AG04450 (cell line): Measurements from ENCODE around the gene ZNF668. TPM values are rescaled to one million over a fixed set of nuclear protein-coding genes. Genes with fewer than 3 reads are reported as not detected.

Experiments
- CTCF ChIA-PET: fragments of 300-600, 350-600 bp; formaldehyde crosslinking; extraction: SDS; loops from one replicate; lab custom pipeline; 2022; ENCODE audit warnings: antibody characterized with exemption, inconsistent platforms; lab: Charles Lee
- POLR2A ChIA-PET: fragments of 350-600 bp; formaldehyde crosslinking; extraction: SDS; loops from one replicate; lab custom pipeline; 2021; ENCODE audit warnings: antibody characterized with exemption, inconsistent platforms; lab: Yijun Ruan, JAX
- DNase-seq: peaks from one replicate; pipeline ENCODE4 v3.0.0-alpha.2; 2011; ENCODE audit warnings: low read depth, low spot score
- H3K27ac ChIP-seq: one replicate; pipeline ENCODE4 v1.5.1; 2012; ENCODE audit warnings: low read depth, low read length, control low read depth
- H3K27me3 ChIP-seq: one replicate; pipeline ENCODE4 v1.6.0; 2012; ENCODE audit warnings: low read length; ENCODE audit not compliant: control insufficient read depth, insufficient read depth
- H3K4me3 ChIP-seq: 2 replicates; pipeline ENCODE4 v1.5.1; 2011; ENCODE audit warnings: mild to moderate bottlenecking, low read depth, low read length, control low read depth
- H3K9me3 ChIP-seq: 2 replicates; pipeline ENCODE4 v1.5.1; 2012; ENCODE audit warnings: low read length; ENCODE audit not compliant: control insufficient read depth, insufficient read depth
- polyA plus RNA-seq: library from polyadenylated mRNA; depleted of rRNA; stranded (reverse); fragments of >200 nt; gene quantifications from 2 replicates; pipeline ENCODE4 v1.2.3, GENCODE V29; 2011
- TF ChIP-seq, protein P1 (sequence below): IDR thresholded peaks from 2 replicates; pipeline ENCODE4 v1.5.1; 2011; ENCODE audit warnings: low read depth, low read length, control low read depth, inconsistent platforms

ZNF668 gene
- polyA plus RNA-seq, 1 experiment = 5.9 TPM

DNA sequence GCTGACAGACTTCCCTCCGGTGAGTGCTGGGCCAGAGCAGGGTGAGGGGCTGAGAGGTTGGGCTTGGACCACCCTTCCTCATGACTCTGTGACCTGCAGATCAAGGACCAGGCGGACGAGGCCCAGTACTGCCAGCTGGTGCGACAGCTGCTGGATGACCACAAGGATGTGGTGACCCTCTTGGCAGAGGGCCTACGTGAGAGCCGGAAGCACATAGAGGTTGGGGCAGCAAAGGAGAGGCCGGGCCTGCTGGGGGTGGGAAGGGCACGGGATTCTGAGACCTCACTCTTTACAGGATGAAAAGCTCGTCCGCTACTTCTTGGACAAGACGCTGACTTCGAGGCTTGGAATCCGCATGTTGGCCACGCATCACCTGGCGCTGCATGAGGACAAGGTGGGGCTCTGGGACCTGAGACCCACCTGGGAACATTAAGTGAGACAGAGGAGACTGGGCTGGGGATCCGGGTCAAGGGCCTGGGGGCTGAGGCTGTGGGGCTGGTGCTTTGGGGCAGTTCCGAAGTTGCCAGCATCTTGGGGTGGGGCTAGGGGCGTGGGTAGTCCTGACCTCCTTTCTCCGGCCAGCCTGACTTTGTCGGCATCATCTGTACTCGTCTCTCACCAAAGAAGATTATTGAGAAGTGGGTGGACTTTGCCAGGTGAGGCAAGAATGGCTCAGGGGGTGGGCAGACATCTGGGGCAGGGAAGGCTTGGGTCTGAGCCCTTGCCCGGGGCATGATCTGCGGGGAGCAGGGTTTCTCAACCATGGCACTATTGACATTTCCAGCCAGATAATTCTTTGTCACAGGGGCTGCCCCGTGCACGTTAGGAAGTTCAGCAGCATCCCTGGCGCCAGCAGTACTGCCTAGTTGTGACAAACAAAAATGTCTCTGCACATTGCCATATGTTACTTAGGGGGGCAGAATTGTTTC is 36.3 kb upstream of the ZNF668 start:
- POLR2A ChIA-PET = no interaction called here
- Histone ChIP-seq H3K27ac (no peak overlapping the region), H3K27me3 (no peaks in the 10 kb centered on the region), H3K4me3 (no peak overlapping the region), H3K9me3 (no peaks in the 10 kb centered on the region)
- CTCF ChIA-PET = interaction anchor here (1.1 to 1.6 kb wide), 2 partner anchors 31 to 32 kb away, joined by 4 to 5 read pairs; no protein-coding TSS in a partner anchor
- TF ChIP-seq, protein P1, sequence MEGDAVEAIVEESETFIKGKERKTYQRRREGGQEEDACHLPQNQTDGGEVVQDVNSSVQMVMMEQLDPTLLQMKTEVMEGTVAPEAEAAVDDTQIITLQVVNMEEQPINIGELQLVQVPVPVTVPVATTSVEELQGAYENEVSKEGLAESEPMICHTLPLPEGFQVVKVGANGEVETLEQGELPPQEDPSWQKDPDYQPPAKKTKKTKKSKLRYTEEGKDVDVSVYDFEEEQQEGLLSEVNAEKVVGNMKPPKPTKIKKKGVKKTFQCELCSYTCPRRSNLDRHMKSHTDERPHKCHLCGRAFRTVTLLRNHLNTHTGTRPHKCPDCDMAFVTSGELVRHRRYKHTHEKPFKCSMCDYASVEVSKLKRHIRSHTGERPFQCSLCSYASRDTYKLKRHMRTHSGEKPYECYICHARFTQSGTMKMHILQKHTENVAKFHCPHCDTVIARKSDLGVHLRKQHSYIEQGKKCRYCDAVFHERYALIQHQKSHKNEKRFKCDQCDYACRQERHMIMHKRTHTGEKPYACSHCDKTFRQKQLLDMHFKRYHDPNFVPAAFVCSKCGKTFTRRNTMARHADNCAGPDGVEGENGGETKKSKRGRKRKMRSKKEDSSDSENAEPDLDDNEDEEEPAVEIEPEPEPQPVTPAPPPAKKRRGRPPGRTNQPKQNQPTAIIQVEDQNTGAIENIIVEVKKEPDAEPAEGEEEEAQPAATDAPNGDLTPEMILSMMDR = no peak
- DNase-seq = no peak

DNA sequence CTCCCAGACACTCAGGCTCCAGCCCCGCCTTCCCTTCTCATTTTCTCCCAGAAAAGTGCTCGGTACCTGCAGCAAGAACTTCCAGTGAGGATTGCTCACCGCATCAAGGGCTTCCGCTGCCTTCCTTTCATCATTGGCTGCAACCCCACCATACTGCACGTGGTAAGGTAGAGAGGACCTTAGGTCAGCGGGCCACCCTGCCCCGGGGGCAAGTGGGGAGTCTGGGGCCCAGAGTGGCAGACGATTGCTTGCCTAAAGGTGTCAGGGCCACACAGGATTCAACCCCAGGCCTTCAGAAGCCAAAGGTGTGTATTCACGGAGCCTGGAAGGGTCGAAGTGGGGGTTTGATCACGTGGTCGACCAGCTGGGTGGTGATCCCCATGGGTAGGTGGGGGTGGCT is 35.6 kb upstream of the ZNF668 start:
- Histone ChIP-seq H3K9me3 (no peaks in the 10 kb centered on the region), H3K27me3 (no peaks in the 10 kb centered on the region), H3K4me3 (peak overlapping the region; percentile 75; the same call in 1 of the 2 replicates), H3K27ac (no peak overlapping the region)
- DNase-seq = no peak
- ChIA-PET CTCF (interaction anchor here (1.1 to 1.6 kb wide), 2 partner anchors 32 to 33 kb away, joined by 4 to 5 read pairs; no protein-coding TSS in a partner anchor), POLR2A (no interaction called here)
- TF ChIP-seq, protein P1 = no peak

DNA sequence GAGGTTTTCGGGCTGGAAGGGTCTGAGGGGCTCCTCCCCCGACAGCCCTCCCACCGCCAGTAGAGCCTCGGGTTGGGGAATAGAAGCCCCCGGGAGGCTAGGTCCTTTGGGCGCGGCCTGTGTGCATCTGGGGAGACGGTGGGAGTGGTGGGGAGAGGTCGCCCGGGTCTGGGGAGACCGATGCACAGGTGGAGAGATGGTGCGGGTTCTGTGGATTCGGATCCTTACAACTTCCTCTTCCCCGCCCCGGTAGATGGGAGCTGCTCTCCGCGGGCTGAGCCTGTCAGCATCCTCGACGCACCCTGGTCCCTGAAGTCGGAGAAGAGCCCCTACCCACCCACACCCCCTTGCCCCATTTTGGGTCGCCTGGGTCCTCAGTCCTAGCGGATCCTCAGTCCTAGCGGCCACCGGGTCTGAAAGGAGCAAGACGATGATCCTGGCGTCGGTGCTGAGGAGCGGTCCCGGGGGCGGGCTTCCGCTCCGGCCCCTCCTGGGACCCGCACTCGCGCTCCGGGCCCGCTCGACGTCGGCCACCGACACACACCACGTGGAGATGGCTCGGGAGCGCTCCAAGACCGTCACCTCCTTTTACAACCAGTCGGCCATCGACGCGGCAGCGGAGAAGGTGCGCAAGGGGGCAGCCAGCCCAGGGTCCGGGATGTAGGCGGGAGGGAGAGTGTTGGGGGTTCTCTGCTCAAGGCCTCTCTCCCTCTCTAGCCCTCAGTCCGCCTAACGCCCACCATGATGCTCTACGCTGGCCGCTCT is 34.9 kb upstream of the ZNF668 start:
- ChIA-PET POLR2A (interaction anchor here (1.0 kb wide), 1 partner anchor 8 kb away, joined by 3 read pairs; the partner anchor contains the start of gene KAT8), CTCF (interaction anchor here (1.1 to 1.6 kb wide), 2 partner anchors 33 to 34 kb away, joined by 4 to 5 read pairs; no protein-coding TSS in a partner anchor)
- H3K4me3 ChIP-seq = peak overlapping the region; percentile 75
- TF ChIP-seq, protein P1 = no peak
- DNase-seq = no peak
- no peak overlapping the region for H3K27ac ChIP-seq
- no peaks in the 10 kb centered on the region for H3K9me3 ChIP-seq
- H3K27me3 ChIP-seq = no peaks in the 10 kb centered on the region

- H3K4me3 ChIP-seq = peak within 1 kb of the TSS; percentile 75
- no peak within 1 kb of the TSS for H3K27ac ChIP-seq
- no peaks in the 10 kb centered on the region for H3K9me3 ChIP-seq
- ChIA-PET CTCF (interaction anchor here (2.2 kb wide), 1 partner anchor 34 kb away, joined by 6 read pairs; no protein-coding TSS in a partner anchor), POLR2A (interaction anchor here (1.0 to 1.3 kb wide), 1 partner anchor 9 kb away, joined by 3 read pairs; the partner anchor contains the start of gene KAT8)
- DNase-seq = no peak
- TF ChIP-seq, protein P1 = no peak
- H3K27me3 ChIP-seq = no peaks in the 10 kb centered on the region
These were observed 34.2 kb upstream of the ZNF668 start, which contains the start of gene BCKDK for GRCh38 chr16:31108035-31108793. Gene BCKDK (plus strand): TSS chr16:31108386. CDS start chr16:31109224, 838 bp downstream.
